ENCODE data around the gene LCAT. TPM values are rescaled to one million over a fixed set of nuclear protein-coding genes. Genes with fewer than 3 reads are reported as not detected.

Gene LCAT
- total and polyA plus RNA-seq, 9 of the 15 experiments (the other 6 are each of a cell fraction or from before 2014, with no cell fraction given) = 0.46 to 21.0 (median 5.0) TPM

- H3K4me3 ChIP-seq = 0 out of 2 replicates have a peak overlapping the region, but pooled peaks have one; percentile 3
- FAIRE-seq (peak; percentile 84), DNase-seq (ENCODE audit: extremely low read depth in 1 of 4, low spot score in 3 of 4) (peak; percentile 92 to 96 (median 94)), ATAC-seq (peak; percentile 95)
- POLR2A ChIA-PET = interaction anchor here (1.0 to 1.4 kb wide), 3 partner anchors 8 to 20 kb away, joined by 3 to 4 read pairs (median 3); no protein-coding TSS in a partner anchor
- H3K9me1 ChIP-seq (ENCODE audit: control insufficient read depth, insufficient read depth, low read length) = no peaks in the 10 kb centered on the region
- in situ Hi-C loops (cut with MboI) = loop anchor here (10.0 kb wide), 1 partner anchor 321 kb away; the partner anchor contains the start of genes PRMT7 and SLC7A6OS
- CTCF ChIA-PET (ENCODE audit: low intra/inter-chr PET ratio) = interaction anchor here (0.6 to 2.1 kb wide), 5 partner anchors 9 to 236 kb away, joined by 3 to 18 read pairs (median 5); no protein-coding TSS in a partner anchor
- peaks cover 15 to 36% of the 10 kb centered on the region in 2 experiments for H3K4me1 ChIP-seq (replicated peaks in 1 of 2; ENCODE audit: control insufficient read depth in 2 of 2, insufficient read depth in 2 of 2, low read length in 2 of 2)
- peak overlapping the region; percentile 62 for H3K4me2 ChIP-seq (ENCODE audit: insufficient read depth, low read length)
- H3K79me2 ChIP-seq (ENCODE audit: control insufficient read depth, insufficient read depth, low read length) = no peaks in the 10 kb centered on the region
- peak overlapping the region; percentile 89 for H3K27ac ChIP-seq (ENCODE audit: extremely low read depth, low read depth, low read length)
- no peaks in the 10 kb centered on the region for H3K36me3 ChIP-seq (ENCODE audit: control insufficient read depth, insufficient read depth, low read length)
- peak overlapping the region; percentile 91 for H2AFZ ChIP-seq (ENCODE audit: low read depth, low read length)
- H4K20me1 ChIP-seq (replicated peaks; ENCODE audit: control insufficient read depth, insufficient read depth, low read length) = no peaks in the 10 kb centered on the region
- no peaks in the 10 kb centered on the region for H3K27me3 ChIP-seq (ENCODE audit: control insufficient read depth in 2 of 2, insufficient read depth in 2 of 2, low read length in 2 of 2)
- H3K9me3 ChIP-seq (replicated peaks; ENCODE audit: control insufficient read depth, insufficient read depth, low read depth, low read length) = no peaks in the 10 kb centered on the region
- BruUV-seq (replicated peaks) = no TSS peak
- intact Hi-C loops (cut with micrococcal nuclease) = loop anchor here (1.0 kb wide), 2 partner anchors 47 to 236 kb away; no protein-coding TSS in a partner anchor
- 9% methylated on average over 39 of the region's 39 CpGs for WGBS (ENCODE audit: insufficient coverage, low coverage, missing lambda C conversion rate)
- peak overlapping the region; percentile 71 to 87 for H3K9ac ChIP-seq (ENCODE audit: insufficient read depth in 1 of 2, low read depth in 2 of 2, low read length in 2 of 2)
- no peak for TF ChIP-seq HNRNPUL1 (IDR thresholded peaks at IDR 0.05; ENCODE audit: low read length)
- TF ChIP-seq MITF (IDR thresholded peaks at IDR 0.05) = no peak
- TF ChIP-seq GTF2A2 (tag; IDR thresholded peaks at IDR 0.05) = no peak
- 0 out of 2 replicates have a peak, but pooled peaks have one; percentile 54 for TF ChIP-seq E2F3 (CRISPR knock-in tag; IDR thresholded peaks at IDR 0.05)
- TF ChIP-seq JUNB (CRISPR knock-in tag; conservative IDR thresholded peaks at IDR 0.05) = no peak
- 0 out of 2 replicates have a peak, but pooled peaks have one; percentile 31 for TF ChIP-seq HBP1 (CRISPR knock-in tag; IDR thresholded peaks at IDR 0.05)
- TF ChIP-seq SMAD3 (CRISPR knock-in tag; conservative IDR thresholded peaks at IDR 0.05) = peak; percentile 75; the same call in 1 of the 2 replicates
- no peak for TF ChIP-seq ZNF224 (CRISPR knock-in tag; IDR thresholded peaks at IDR 0.05)
- TF ChIP-seq POLR2G (IDR thresholded peaks at IDR 0.05; ENCODE audit: low read depth, low read length) = peak; percentile 85
- no peak for TF ChIP-seq BCLAF1 (IDR thresholded peaks at IDR 0.05; ENCODE audit: borderline replicate concordance in 1 of 2, control insufficient read depth in 1 of 2, low read depth in 2 of 2, low read length in 1 of 2)
- no peak for TF ChIP-seq MEF2A (IDR thresholded peaks at IDR 0.05; ENCODE audit: control insufficient read depth, low read depth, low read length)
- no peak; the same call in 1 of the 2 replicates for TF ChIP-seq ETV1 (tag; conservative IDR thresholded peaks at IDR 0.05; ENCODE audit: low read depth)
- no peak for TF ChIP-seq RBM17 (IDR thresholded peaks at IDR 0.05; ENCODE audit: borderline replicate concordance, low read depth, low read length)
- TF ChIP-seq SRSF7 (optimal IDR thresholded peaks at IDR 0.05; ENCODE audit: low read depth, low read length) = no peak
- no peak for TF ChIP-seq SMARCB1 (IDR thresholded peaks at IDR 0.05; ENCODE audit: insufficient read length, low read depth)
Observed at GRCh38 chr16:67993207-67994039, 49.5 kb upstream of the LCAT start.
